OCI-LY1 (cell line): ENCODE data around the gene SCN5A.

Source experiments
- CTCF ChIP-seq: fragments of 200-600 bp; sonication (generic), shearing (Covaris generic); IDR thresholded peaks from 2 replicates; pipeline ENCODE4 v1.5.1; 2017; ENCODE audit warnings: mild to moderate bottlenecking, antibody characterized with exemption, low read length, moderate library complexity, mixed read lengths
- EZH2 ChIP-seq: fragments of 200-600 bp; sonication (generic), shearing (Covaris generic); IDR thresholded peaks from 2 replicates; pipeline ENCODE4 v1.8.0; 2017; ENCODE audit warnings: borderline replicate concordance, mixed run types, mild to moderate bottlenecking, antibody characterized with exemption, low read length, moderate library complexity, mixed read lengths

- no peak for TF ChIP-seq CTCF
- no peak for TF ChIP-seq EZH2
These were observed 74.8 kb downstream of the SCN5A start for GRCh38 chr3:38574411-38575278.
